GM19372 (cell line): ENCODE results near the gene SYNPR.
"Not testable (repeated sequence)": the region's sequence is repeated elsewhere in the genome, so short reads cannot be mapped to it uniquely, and the experiment has no call there.

Source experiments
- ATAC-seq: cut with Tn5 transposase; IDR thresholded peaks from one replicate; pipeline ENCODE4 v1.9.1; 2021; ENCODE audit warnings: mild to moderate bottlenecking, low read depth, moderate library complexity; ENCODE audit not compliant: unreplicated experiment

The SYNPR gene

GRCh38 chr3:63607716-63608115, 329.6 kb downstream of the SYNPR start:
- ATAC-seq, result no peak

- ATAC-seq, result no peak
Measured at GRCh38 chr3:63609408-63609807, 331.3 kb downstream of the SYNPR start.

- ATAC-seq, result no peak
Measured at GRCh38 chr3:63609834-63610233, 331.7 kb downstream of the SYNPR start.

GRCh38 chr3:63611382-63611781, 333.3 kb downstream of the SYNPR start:
- no peak for ATAC-seq

- no peak for ATAC-seq
Measured at GRCh38 chr3:63613561-63613960, 335.5 kb downstream of the SYNPR start.

GRCh38 chr3:63617391-63617790, 339.3 kb downstream of the SYNPR start:
- no peak for ATAC-seq

- ATAC-seq, result no peak
Measured at GRCh38 chr3:63624941-63625560, 346.9 kb downstream of the SYNPR start.

GRCh38 chr3:63631670-63632069, 353.6 kb downstream of the SYNPR start:
- ATAC-seq, result no peak

- ATAC-seq, result no peak
Measured at GRCh38 chr3:63635186-63635585, 357.1 kb downstream of the SYNPR start.

GRCh38 chr3:63639806-63640205, 361.7 kb downstream of the SYNPR start:
- no peak for ATAC-seq

- ATAC-seq, result no peak
Measured at GRCh38 chr3:63642488-63642887, 364.4 kb downstream of the SYNPR start.

- ATAC-seq, result no peak
Measured at GRCh38 chr3:63644212-63644797, 366.2 kb downstream of the SYNPR start.

- ATAC-seq, result not testable (repeated sequence)
Measured at GRCh38 chr3:63644928-63645781, 367.0 kb downstream of the SYNPR start.

GRCh38 chr3:63652066-63652725, 374.1 kb downstream of the SYNPR start, which contains the start of gene SNTN:
TSS of gene SNTN (plus strand) at chr3:63652675. CDS start at chr3:63652688, 13 bp downstream.
- no peak for ATAC-seq

- ATAC-seq, result no peak
Measured at GRCh38 chr3:63654211-63654610, 376.1 kb downstream of the SYNPR start.

GRCh38 chr3:63654931-63655330, 376.8 kb downstream of the SYNPR start:
- ATAC-seq, result no peak

- no peak for ATAC-seq
Measured at GRCh38 chr3:63655519-63655918, 377.4 kb downstream of the SYNPR start.

- no peak for ATAC-seq
Measured at GRCh38 chr3:63656786-63657185, 378.7 kb downstream of the SYNPR start.

- ATAC-seq, result no peak
Measured at GRCh38 chr3:63661242-63661641, 383.1 kb downstream of the SYNPR start.

GRCh38 chr3:63662011-63662410, 383.9 kb downstream of the SYNPR start:
- no peak for ATAC-seq

GRCh38 chr3:63662500-63662899, 384.4 kb downstream of the SYNPR start:
- ATAC-seq, result no peak
